OCI-LY1 (cell line): Measurements from ENCODE around the gene OR52E5.

Experiments used
- H2AFZ ChIP-seq: fragments of 200-600 bp; sonication (generic), shearing (Covaris generic); 2 replicates; pipeline ENCODE4 v1.6.0; 2014; ENCODE audit warnings: antibody characterized with exemption, mild to moderate bottlenecking, low read length
- H3F3A ChIP-seq: fragments of 200-600 bp; sonication (generic), shearing (Covaris generic); 2 replicates; pipeline ENCODE4 v1.6.0; 2014; ENCODE audit warnings: mild to moderate bottlenecking, antibody characterized with exemption, low read length, moderate library complexity; ENCODE audit not compliant: insufficient read depth
- H3K27ac ChIP-seq: fragments of 200-600 bp; sonication (generic); 2 replicates; pipeline ENCODE4 v1.5.1; 2014; ENCODE audit warnings: low read length, mixed run types, mild to moderate bottlenecking, low read depth; ENCODE audit not compliant: poor library complexity, severe bottlenecking
- H3K27me3 ChIP-seq: fragments of 200-600 bp; sonication (generic); 2 replicates; pipeline ENCODE4 v1.6.0; 2014; ENCODE audit warnings: antibody characterized with exemption, mild to moderate bottlenecking, low read length, moderate library complexity; ENCODE audit not compliant: insufficient read depth
- H3K36me3 ChIP-seq: fragments of 200-600 bp; sonication (generic); 2 replicates; pipeline ENCODE4 v1.6.1; 2014; ENCODE audit warnings: mild to moderate bottlenecking, antibody characterized with exemption, low read length, moderate library complexity, mixed read lengths; ENCODE audit not compliant: insufficient read depth
- H3K4me1 ChIP-seq: fragments of 200-600 bp; sonication (generic); 2 replicates; pipeline ENCODE4 v1.5.1; 2014; ENCODE audit warnings: mild to moderate bottlenecking, low read length, moderate library complexity; ENCODE audit not compliant: insufficient read depth, severe bottlenecking
- H3K4me2 ChIP-seq: fragments of 200-600 bp; sonication (generic), shearing (Covaris generic); 2 replicates; pipeline ENCODE4 v1.6.1; 2014; ENCODE audit warnings: low read length
- H3K4me3 ChIP-seq: fragments of 200-600 bp; sonication (generic); 2 replicates; pipeline ENCODE4 v1.5.1; 2014; ENCODE audit warnings: low read length, low read depth, mild to moderate bottlenecking, mixed read lengths; ENCODE audit not compliant: poor library complexity, severe bottlenecking
- H3K79me2 ChIP-seq: fragments of 200-600 bp; shearing (Covaris generic); 2 replicates; pipeline ENCODE4 v1.6.1; 2016; ENCODE audit warnings: mixed run types, low read length, mixed read lengths; ENCODE audit not compliant: insufficient read depth
- H3K9ac ChIP-seq: fragments of 200-600 bp; sonication (generic), shearing (Covaris generic); 2 replicates; pipeline ENCODE4 v1.6.1; 2014; ENCODE audit warnings: mild to moderate bottlenecking, low read length, mixed read lengths
- H3K9me2 ChIP-seq: fragments of 200-600 bp; sonication (generic), shearing (Covaris generic); 2 replicates; pipeline ENCODE4 v1.6.1; 2014; ENCODE audit warnings: low read depth, mild to moderate bottlenecking, low read length, mixed read lengths
- H3K9me3 ChIP-seq: fragments of 200-600 bp; shearing (Covaris generic); 2 replicates; pipeline ENCODE4 v1.6.1; 2014; ENCODE audit warnings: low read length, mixed read lengths
- H4K20me1 ChIP-seq: fragments of 200-600 bp; sonication (generic), shearing (Covaris generic); 2 replicates; pipeline ENCODE4 v1.6.0; 2016; ENCODE audit warnings: mild to moderate bottlenecking, low read length; ENCODE audit not compliant: insufficient read depth
- CTCF ChIP-seq: fragments of 200-600 bp; sonication (generic), shearing (Covaris generic); IDR thresholded peaks from 2 replicates; pipeline ENCODE4 v1.5.1; 2017; ENCODE audit warnings: mild to moderate bottlenecking, antibody characterized with exemption, low read length, moderate library complexity, mixed read lengths
- EZH2 ChIP-seq: fragments of 200-600 bp; sonication (generic), shearing (Covaris generic); IDR thresholded peaks from 2 replicates; pipeline ENCODE4 v1.8.0; 2017; ENCODE audit warnings: borderline replicate concordance, mixed run types, mild to moderate bottlenecking, antibody characterized with exemption, low read length, moderate library complexity, mixed read lengths

OR52E5 gene

GRCh38 chr11:5892908-5893307, at the start of gene OR52E5:
OR52E5 (plus strand) TSS chr11:5893208; CDS start chr11:5900777, 7,569 bp downstream.
- no peak for TF ChIP-seq CTCF
- no peak for TF ChIP-seq EZH2
- no peaks in the 10 kb centered on the region for H3K36me3 ChIP-seq
- no peak within 1 kb of the TSS for H2AFZ ChIP-seq
- no peaks in the 10 kb centered on the region for H3K79me2 ChIP-seq
- no peak within 1 kb of the TSS for H3K4me2 ChIP-seq
- no peak within 1 kb of the TSS for H3K27ac ChIP-seq
- no peak within 1 kb of the TSS for H3K9ac ChIP-seq
- no peaks in the 10 kb centered on the region for H3K4me1 ChIP-seq
- H3K27me3 ChIP-seq, result no peaks in the 10 kb centered on the region
- H3K4me3 ChIP-seq, result no peak within 1 kb of the TSS
- H3K9me3 ChIP-seq, result no peaks in the 10 kb centered on the region
- no peaks in the 10 kb centered on the region for H3F3A ChIP-seq
- H3K9me2 ChIP-seq, result no peaks in the 10 kb centered on the region
- no peaks in the 10 kb centered on the region for H4K20me1 ChIP-seq

DNA sequence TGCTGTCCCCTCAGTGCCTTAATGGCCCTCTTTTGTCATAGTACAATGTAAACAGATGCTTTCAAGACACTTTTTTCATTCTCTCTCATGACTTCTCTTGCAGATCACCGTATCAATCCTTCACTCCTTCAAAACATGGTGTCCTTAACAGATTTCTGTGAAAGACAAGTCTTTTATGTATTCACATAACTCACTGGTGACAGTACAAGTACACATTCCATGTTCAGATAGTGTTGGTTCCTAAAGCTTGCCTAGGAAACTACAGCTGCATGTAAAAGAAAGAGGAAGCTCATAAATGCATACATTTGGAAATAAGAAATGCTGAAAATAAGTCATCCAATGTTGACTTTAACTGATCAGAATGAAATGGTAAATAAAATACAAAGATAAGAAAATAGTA, 46.3 kb upstream of the OR52E5 start:
- no peak overlapping the region for H3K4me2 ChIP-seq
- H3K36me3 ChIP-seq, result no peaks in the 10 kb centered on the region
- H3K9me3 ChIP-seq, result no peaks in the 10 kb centered on the region
- no peaks in the 10 kb centered on the region for H4K20me1 ChIP-seq
- no peaks in the 10 kb centered on the region for H3K4me1 ChIP-seq
- no peak overlapping the region for H2AFZ ChIP-seq
- H3K79me2 ChIP-seq, result no peaks in the 10 kb centered on the region
- no peak for TF ChIP-seq EZH2
- H3K27me3 ChIP-seq, result no peaks in the 10 kb centered on the region
- H3K9me2 ChIP-seq, result no peaks in the 10 kb centered on the region
- H3K4me3 ChIP-seq, result no peak overlapping the region
- H3K9ac ChIP-seq, result no peak overlapping the region
- no peak overlapping the region for H3K27ac ChIP-seq
- no peaks in the 10 kb centered on the region for H3F3A ChIP-seq

GRCh38 chr11:5847711-5848110, 45.3 kb upstream of the OR52E5 start:
- Histone ChIP-seq H3K4me2 (no peak overlapping the region), H3K9ac (no peak overlapping the region), H3K9me3 (no peaks in the 10 kb centered on the region), H3K79me2 (no peaks in the 10 kb centered on the region), H3K27ac (no peak overlapping the region), H4K20me1 (no peaks in the 10 kb centered on the region), H3K4me3 (no peak overlapping the region), H3F3A (no peaks in the 10 kb centered on the region), H3K36me3 (no peaks in the 10 kb centered on the region), H3K27me3 (no peaks in the 10 kb centered on the region), H3K4me1 (no peaks in the 10 kb centered on the region), H3K9me2 (no peaks in the 10 kb centered on the region), H2AFZ (no peak overlapping the region)
- TF ChIP-seq EZH2 (no peak), CTCF (no peak)

- Histone ChIP-seq H3K4me3 (no peak overlapping the region), H2AFZ (no peak overlapping the region), H3K27ac (no peak overlapping the region), H3K4me1 (no peaks in the 10 kb centered on the region), H3K79me2 (no peaks in the 10 kb centered on the region), H3K36me3 (no peaks in the 10 kb centered on the region), H3K9me3 (no peaks in the 10 kb centered on the region), H3K9ac (no peak overlapping the region), H3F3A (no peaks in the 10 kb centered on the region), H3K9me2 (no peaks in the 10 kb centered on the region), H3K27me3 (no peaks in the 10 kb centered on the region), H3K4me2 (no peak overlapping the region), H4K20me1 (no peaks in the 10 kb centered on the region)
- TF ChIP-seq CTCF (no peak), EZH2 (no peak)
Measured at GRCh38 chr11:5851002-5851401, 42.0 kb upstream of the OR52E5 start.
